Panc1 (cell line): Measurements from ENCODE around the gene ASAP2.

ENCODE experiments used
- CTCF ChIP-seq: fragments of 450-650 bp; IDR thresholded peaks from 2 replicates; pipeline ENCODE4 v1.5.1; 2017; ENCODE audit warnings: mild to moderate bottlenecking
- POLR2AphosphoS5 ChIP-seq: IDR thresholded peaks from 2 replicates; pipeline ENCODE4 v1.6.1; 2012; ENCODE audit warnings: mild to moderate bottlenecking, low read depth, low read length, moderate library complexity
- REST ChIP-seq, 2 experiments: IDR thresholded peaks; 2 replicates each; pipeline ENCODE4 v1.6.1; 2011 to 2012; ENCODE audit warnings: low read depth in 2 of 2, control low read depth in 1 of 2, low read length in 1 of 2, mild to moderate bottlenecking in 1 of 2, moderate library complexity in 1 of 2; ENCODE audit not compliant: insufficient read depth in 1 of 2

- TF ChIP-seq CTCF = no peak
- TF ChIP-seq POLR2AphosphoS5 = no peak
- TF ChIP-seq REST (IDR thresholded peaks at IDR 0.05; ENCODE audit: insufficient read depth in 1 of 2, low read depth in 2 of 2, low read length in 1 of 2) = no peak
Measured at GRCh38 chr2:9294764-9295163, 88.2 kb downstream of the ASAP2 start.
